HEK293 (cell line): ENCODE results near the gene PANK4.

ENCODE experiments used
- BCL11A ChIP-seq: fragments of 450-650 bp; formaldehyde crosslinking; IDR thresholded peaks from 2 replicates; pipeline ENCODE4 v1.5.1; 2016; ENCODE audit warnings: low read depth, missing biosample characterization, missing genetic modification characterization
- GLIS2 ChIP-seq: fragments of 450-650 bp; formaldehyde crosslinking; IDR thresholded peaks from 2 replicates; pipeline ENCODE4 v1.5.1; 2016; ENCODE audit warnings: missing biosample characterization, missing genetic modification characterization
- HIC1 ChIP-seq: fragments of 450-650 bp; formaldehyde crosslinking; IDR thresholded peaks from 2 replicates; pipeline ENCODE4 v1.5.1; 2016; ENCODE audit warnings: missing biosample characterization, missing genetic modification characterization
- HOXC10 ChIP-seq: sonication (generic); formaldehyde crosslinking; IDR thresholded peaks from 2 replicates; pipeline ENCODE4 v1.8.1; 2023; ENCODE audit warnings: mild to moderate bottlenecking, missing genetic modification reagents
- KLF1 ChIP-seq: fragments of 450-650 bp; formaldehyde crosslinking; IDR thresholded peaks from 2 replicates; pipeline ENCODE4 v1.5.1; 2016; ENCODE audit warnings: missing biosample characterization, missing genetic modification characterization
- KLF17 ChIP-seq: fragments of 450-650 bp; formaldehyde crosslinking; IDR thresholded peaks from 2 replicates; pipeline ENCODE4 v1.5.1; 2016; ENCODE audit warnings: missing biosample characterization, missing genetic modification characterization
- KLF9 ChIP-seq: fragments of 450-650 bp; formaldehyde crosslinking; IDR thresholded peaks from 2 replicates; pipeline ENCODE4 v1.5.1; 2016; ENCODE audit warnings: missing biosample characterization, missing genetic modification characterization, low read depth
- PBX3 ChIP-seq: sonication (generic); formaldehyde crosslinking; IDR thresholded peaks from 2 replicates; pipeline ENCODE4 v1.8.1; 2022; ENCODE audit warnings: mild to moderate bottlenecking, moderate library complexity, missing genetic modification reagents
- RBAK ChIP-seq: fragments of 450-650 bp; formaldehyde crosslinking; IDR thresholded peaks from 2 replicates; pipeline ENCODE4 v1.5.1; 2016; ENCODE audit warnings: missing biosample characterization, missing genetic modification characterization
- SETDB1 ChIP-seq: IDR thresholded peaks from one replicate; pipeline ENCODE4 v1.6.1; 2017; ENCODE audit warnings: mild to moderate bottlenecking, low read length, moderate library complexity, mixed read lengths; ENCODE audit not compliant: insufficient read length
- TRIM28 ChIP-seq: IDR thresholded peaks from 2 replicates; pipeline ENCODE4 v1.6.1; 2011; ENCODE audit warnings: low read length, control low read depth, borderline replicate concordance
- ZBTB11 ChIP-seq: fragments of 450-650 bp; formaldehyde crosslinking; conservative IDR thresholded peaks from 2 replicates; pipeline ENCODE4 v1.5.1; 2016; ENCODE audit warnings: low read depth, missing biosample characterization, missing genetic modification characterization
- ZBTB20 ChIP-seq: fragments of 450-650 bp; formaldehyde crosslinking; IDR thresholded peaks from 2 replicates; pipeline ENCODE4 v1.5.1; 2016; ENCODE audit warnings: missing biosample characterization, missing genetic modification characterization
- ZFP3 ChIP-seq: fragments of 450-650 bp; formaldehyde crosslinking; IDR thresholded peaks from 2 replicates; pipeline ENCODE4 v1.5.1; 2016; ENCODE audit warnings: low read depth, missing biosample characterization, missing genetic modification characterization
- ZNF140 ChIP-seq: fragments of 450-650 bp; formaldehyde crosslinking; IDR thresholded peaks from 2 replicates; pipeline ENCODE4 v1.5.1; 2016; ENCODE audit warnings: missing biosample characterization, missing genetic modification characterization
- ZNF16 ChIP-seq: fragments of 450-650 bp; formaldehyde crosslinking; IDR thresholded peaks from 2 replicates; pipeline ENCODE4 v1.5.1; 2016; ENCODE audit warnings: low read depth, missing biosample characterization, missing genetic modification characterization
- ZNF223 ChIP-seq: fragments of 450-650 bp; formaldehyde crosslinking; IDR thresholded peaks from 2 replicates; pipeline ENCODE4 v1.5.1; 2016; ENCODE audit warnings: missing biosample characterization, missing genetic modification characterization
- ZNF274 ChIP-seq, 2 experiments: fragments of 200-500 bp in 1 of 2; fragments of 450-650 bp in 1 of 2; sonication (Bioruptor generic) in 1 of 2; formaldehyde crosslinking in 1 of 2; IDR thresholded peaks; 2 replicates each; pipeline versions ENCODE4 v1.5.1 to v1.6.1; 2014 to 2016; ENCODE audit warnings: borderline replicate concordance in 1 of 2, inconsistent platforms in 1 of 2, low read length in 1 of 2, missing biosample characterization in 1 of 2, missing genetic modification characterization in 1 of 2
- ZNF350 ChIP-seq: fragments of 450-650 bp; formaldehyde crosslinking; IDR thresholded peaks from 2 replicates; pipeline ENCODE4 v1.5.0; 2017; ENCODE audit warnings: missing biosample characterization, mild to moderate bottlenecking, missing genetic modification characterization
- ZNF366 ChIP-seq: fragments of 450-650 bp; formaldehyde crosslinking; conservative IDR thresholded peaks from 2 replicates; pipeline ENCODE4 v1.5.1; 2016; ENCODE audit warnings: missing biosample characterization, missing genetic modification characterization
- ZNF449 ChIP-seq: fragments of 450-650 bp; formaldehyde crosslinking; IDR thresholded peaks from 2 replicates; pipeline ENCODE4 v1.5.1; 2017; ENCODE audit warnings: missing biosample characterization, mild to moderate bottlenecking, missing genetic modification characterization, moderate library complexity
- ZNF571 ChIP-seq: fragments of 450-650 bp; formaldehyde crosslinking; IDR thresholded peaks from 2 replicates; pipeline ENCODE4 v1.5.0; 2017; ENCODE audit warnings: missing biosample characterization, missing genetic modification characterization
- ZNF629 ChIP-seq: fragments of 450-650 bp; formaldehyde crosslinking; IDR thresholded peaks from 2 replicates; pipeline ENCODE4 v1.5.1; 2017; ENCODE audit warnings: missing biosample characterization, missing genetic modification characterization
- ZNF639 ChIP-seq: fragments of 450-650 bp; formaldehyde crosslinking; IDR thresholded peaks from 2 replicates; pipeline ENCODE4 v1.5.1; 2016; ENCODE audit warnings: missing biosample characterization, missing genetic modification characterization
- ZNF654 ChIP-seq: fragments of 450-650 bp; formaldehyde crosslinking; IDR thresholded peaks from 2 replicates; pipeline ENCODE4 v1.5.1; 2016; ENCODE audit warnings: low read depth, missing biosample characterization, missing genetic modification characterization
- ZNF776 ChIP-seq: fragments of 450-650 bp; formaldehyde crosslinking; IDR thresholded peaks from 2 replicates; pipeline ENCODE4 v1.5.0; 2017; ENCODE audit warnings: missing biosample characterization, missing genetic modification characterization, borderline replicate concordance
- ZNF791 ChIP-seq: fragments of 450-650 bp; formaldehyde crosslinking; IDR thresholded peaks from 2 replicates; pipeline ENCODE4 v1.5.1; 2016; ENCODE audit warnings: missing biosample characterization, missing genetic modification characterization
- ZNF837 ChIP-seq: fragments of 450-650 bp; formaldehyde crosslinking; IDR thresholded peaks from 2 replicates; pipeline ENCODE4 v1.5.1; 2016; ENCODE audit warnings: missing biosample characterization, missing genetic modification characterization

The PANK4 gene

GRCh38 chr1:2494323-2494693, 32.1 kb downstream of the PANK4 start (continued):
- TF ChIP-seq ZNF449 (tag by site-specific recombination) (no peak), ZNF366 (tag by site-specific recombination) (peak; percentile 79), KLF1 (no peak), ZNF350 (tag by site-specific recombination) (no peak), GLIS2 (tag by site-specific recombination) (no peak; the same call in 1 of the 2 replicates), ZNF654 (no peak), HIC1 (tag by site-specific recombination) (peak; percentile 97), ZNF791 (tag by site-specific recombination) (no peak), ZNF776 (tag by site-specific recombination) (no peak), ZNF140 (tag by site-specific recombination) (no peak), ZBTB11 (0 out of 2 replicates have a peak, but pooled peaks have one; percentile 21), ZNF629 (tag by site-specific recombination) (peak; percentile 95), KLF17 (peak; percentile 66), SETDB1 (no peak), ZFP3 (tag by site-specific recombination) (no peak), KLF9 (tag by site-specific recombination) (no peak), PBX3 (no peak), ZNF274 (IDR thresholded peaks at IDR 0.05; ENCODE audit: low read length) (no peak), ZNF274 (tag by site-specific recombination; IDR thresholded peaks at IDR 0.05; ENCODE audit: borderline replicate concordance) (no peak), BCL11A (tag by site-specific recombination) (peak; percentile 41; the same call in 1 of the 2 replicates), RBAK (tag by site-specific recombination) (no peak), TRIM28 (no peak), HOXC10 (CRISPR knock-in tag) (no peak), ZNF16 (tag by site-specific recombination) (no peak), ZNF639 (0 out of 2 replicates have a peak, but pooled peaks have one; percentile 36), ZNF571 (tag by site-specific recombination) (no peak), ZBTB20 (no peak), ZNF837 (tag by site-specific recombination) (no peak), ZNF223 (tag by site-specific recombination) (no peak)
